HG03039 (cell line): ENCODE results near the gene UGT1A4.

Experiments
- ATAC-seq: cut with Tn5 transposase; IDR thresholded peaks from one replicate; pipeline ENCODE4 v1.9.1; 2021; ENCODE audit warnings: mild to moderate bottlenecking, moderate library complexity; ENCODE audit not compliant: unreplicated experiment

Gene UGT1A4

DNA sequence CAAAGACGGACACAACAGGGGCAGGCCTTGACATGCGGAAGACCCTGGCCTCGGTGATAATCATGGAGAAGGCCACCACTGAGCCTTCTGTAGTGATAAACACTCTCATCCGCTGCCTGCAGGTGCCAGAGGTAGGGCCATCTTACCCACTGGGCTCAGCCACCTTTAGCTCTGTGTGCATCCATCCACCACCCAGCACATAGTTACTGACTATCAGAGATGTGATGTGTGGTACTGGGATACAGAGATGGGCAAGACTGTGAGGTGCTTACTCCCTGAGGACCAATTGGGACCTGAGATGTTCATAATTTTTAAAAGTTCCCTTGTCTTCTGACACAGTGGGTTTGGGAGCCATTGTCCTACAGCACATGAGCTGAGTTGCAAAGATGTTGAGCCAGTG, 61.2 kb downstream of the UGT1A4 start:
- ATAC-seq = no peak

DNA sequence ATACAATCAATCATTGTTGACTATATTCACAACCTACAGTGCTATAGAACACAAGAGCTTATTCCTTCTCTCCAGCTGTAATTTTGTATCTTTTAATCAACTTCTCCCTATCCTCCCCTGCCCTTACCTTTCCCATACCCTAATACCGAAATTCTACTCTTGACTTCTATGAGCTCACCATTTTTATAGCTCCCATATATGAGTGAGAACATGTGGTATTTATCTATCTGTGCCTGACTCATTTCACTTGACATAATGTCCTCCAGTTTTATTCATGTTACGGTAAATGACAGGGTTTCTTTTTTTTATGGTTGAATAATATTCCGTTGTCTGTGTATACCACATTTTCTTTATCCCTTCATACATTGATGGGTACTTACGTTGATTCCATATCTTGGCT, 62.2 kb downstream of the UGT1A4 start:
- ATAC-seq = no peak

DNA sequence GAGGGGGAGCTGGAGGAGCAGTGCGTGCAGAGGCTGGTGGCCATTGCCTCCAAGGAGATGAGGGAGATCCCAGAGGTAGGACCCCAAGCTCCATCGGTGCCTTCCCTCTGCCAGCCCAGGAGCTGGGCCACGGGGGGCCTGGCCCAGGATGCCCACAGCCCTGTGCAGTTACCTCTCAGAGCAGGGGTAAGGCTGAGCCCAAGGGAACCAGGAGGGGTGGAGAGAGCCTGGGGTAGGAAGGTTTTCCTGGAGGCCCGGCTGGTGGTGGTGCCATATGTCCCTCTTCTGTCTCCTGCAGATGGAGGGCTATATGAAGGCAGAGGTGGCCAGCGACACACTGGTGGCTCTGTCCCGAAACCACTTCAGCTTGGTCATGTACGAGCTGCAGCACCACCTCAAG, 71.0 kb downstream of the UGT1A4 start:
- ATAC-seq = no peak

DNA sequence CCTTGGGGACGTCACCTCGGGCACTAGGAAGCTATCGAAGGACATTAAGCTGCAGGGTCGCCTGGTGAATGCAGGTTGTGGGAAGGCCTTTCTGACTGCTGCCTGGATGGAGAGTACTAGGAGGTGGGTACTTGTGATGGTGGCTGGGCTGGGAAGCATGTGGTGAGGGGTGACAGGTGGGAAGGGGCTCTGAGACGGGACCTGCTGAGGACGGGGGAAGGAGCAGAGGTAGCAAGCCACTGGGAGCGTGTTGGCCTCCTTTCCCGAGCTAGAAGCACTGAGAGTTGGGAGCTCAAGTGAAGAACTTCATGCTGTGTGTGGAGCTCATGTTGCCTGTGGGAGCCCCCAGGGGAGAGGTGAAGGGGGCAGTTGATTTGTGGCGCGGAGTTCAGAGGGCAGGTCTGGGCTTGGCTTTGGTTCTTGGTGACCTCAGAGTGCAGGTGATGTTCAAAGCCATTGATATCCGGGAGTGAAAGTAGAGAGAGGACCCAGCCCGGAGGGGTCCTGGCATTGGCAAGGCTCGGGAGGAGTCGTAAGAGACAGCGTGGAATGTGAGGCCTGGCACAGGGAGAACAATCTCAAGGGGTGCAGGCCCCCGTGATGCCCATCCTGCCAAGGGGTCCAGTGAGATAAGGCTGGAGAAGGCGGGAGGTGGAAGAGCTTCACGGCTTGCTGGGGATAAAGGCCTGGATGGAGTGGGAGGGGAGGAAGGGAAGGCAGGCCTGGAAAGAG, 72.8 kb downstream of the UGT1A4 start:
- no peak for ATAC-seq

DNA sequence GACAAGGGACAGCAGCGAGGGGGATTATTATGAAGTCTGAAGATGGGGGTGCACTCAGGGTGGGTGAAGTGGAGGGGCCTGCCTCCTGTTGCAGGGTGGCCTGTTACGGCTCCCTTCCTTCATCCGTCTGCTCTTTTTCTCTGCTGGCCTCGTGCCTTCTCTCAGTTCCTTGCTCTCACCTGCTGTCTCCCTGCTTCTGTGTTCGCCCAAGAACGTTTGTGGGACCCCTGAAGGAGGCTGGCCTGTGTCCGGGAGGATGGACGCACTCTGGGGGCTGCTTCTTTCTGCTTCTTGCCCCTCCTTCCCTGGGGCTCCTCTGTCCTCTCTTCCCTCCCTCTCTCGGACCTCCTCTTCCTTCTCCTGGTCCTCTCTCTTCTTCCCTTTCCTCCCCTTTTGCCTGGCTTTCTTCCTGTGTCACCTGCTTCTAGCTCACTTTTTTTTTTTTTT, 73.4 kb downstream of the UGT1A4 start:
- no peak for ATAC-seq

DNA sequence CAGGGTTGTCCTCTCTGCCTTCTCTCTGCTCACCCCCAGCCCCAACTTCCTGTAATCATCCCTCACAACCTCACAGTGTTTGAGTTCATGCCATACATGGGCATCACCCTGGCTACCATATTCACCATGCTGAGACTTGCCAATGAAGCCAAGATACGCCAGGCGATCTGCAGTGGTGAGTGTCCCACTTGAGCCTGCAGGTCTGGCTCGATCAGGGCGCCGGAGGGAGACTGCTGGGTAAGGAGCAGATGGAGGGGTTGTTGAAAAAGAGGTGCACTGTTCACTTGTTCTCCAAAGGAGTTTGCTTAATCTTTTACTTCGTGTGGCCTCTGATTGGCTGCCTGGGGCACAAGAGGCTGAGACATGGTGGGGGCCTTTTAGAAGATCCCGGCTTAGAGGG, 74.2 kb downstream of the UGT1A4 start:
- ATAC-seq = no peak

DNA sequence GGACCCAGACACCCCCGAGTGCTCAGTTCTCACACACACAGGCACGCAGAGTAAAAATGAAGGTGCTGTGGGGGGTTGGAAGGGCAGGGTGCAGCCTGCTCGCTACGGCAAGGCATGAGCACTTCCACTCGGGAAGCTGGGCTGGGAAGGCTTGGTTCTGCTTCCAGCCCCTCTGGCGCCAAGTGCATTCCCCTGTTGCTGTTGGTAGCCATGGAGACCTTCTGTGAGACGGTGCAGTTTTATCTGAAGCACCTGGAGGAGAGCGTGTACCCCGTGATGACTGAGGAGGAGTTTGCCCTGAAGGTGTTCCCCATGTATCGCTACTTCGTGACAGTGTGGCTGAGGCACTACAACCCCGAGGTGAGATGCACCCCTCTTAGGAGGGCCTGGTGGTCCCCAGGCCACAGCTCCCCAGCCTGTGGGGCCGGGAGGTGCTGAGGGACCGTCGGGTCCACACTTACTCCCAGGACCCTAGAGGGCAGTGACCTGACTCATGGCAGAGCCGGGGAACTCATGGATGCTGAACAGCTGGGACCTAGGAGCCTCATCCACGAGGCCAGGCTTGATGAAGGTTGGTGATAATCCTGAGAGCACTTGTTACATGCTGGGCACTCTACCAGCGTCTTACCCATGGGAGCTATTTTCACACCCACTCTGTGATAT, 75.1 kb downstream of the UGT1A4 start:
- no peak for ATAC-seq

DNA sequence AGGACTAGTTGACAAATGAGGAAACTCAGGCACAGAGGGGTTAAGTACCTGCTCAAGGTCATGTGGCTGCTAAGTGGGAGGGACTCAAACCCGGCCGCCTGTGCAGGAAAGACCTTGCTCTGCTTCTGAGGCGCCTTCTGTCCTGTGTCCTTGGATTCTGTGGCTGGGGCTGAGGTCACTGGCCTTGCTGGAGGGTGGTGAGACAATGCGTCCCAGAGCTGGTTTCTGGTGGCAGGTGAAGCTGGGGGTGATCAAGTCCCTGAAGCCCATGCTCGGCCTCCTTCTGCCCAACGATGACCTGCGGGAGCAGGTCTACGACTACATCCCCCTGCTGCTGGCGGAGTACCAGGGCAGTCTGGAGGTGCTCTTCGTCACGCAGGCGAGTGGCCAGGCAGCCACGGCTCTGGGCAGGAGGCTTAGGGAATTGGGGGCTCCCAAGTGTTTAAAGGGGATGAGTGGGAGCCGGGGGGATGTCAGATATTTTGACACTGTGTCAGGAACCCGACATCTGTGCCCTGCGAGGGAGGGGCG, 75.7 kb downstream of the UGT1A4 start:
- ATAC-seq = no peak

DNA sequence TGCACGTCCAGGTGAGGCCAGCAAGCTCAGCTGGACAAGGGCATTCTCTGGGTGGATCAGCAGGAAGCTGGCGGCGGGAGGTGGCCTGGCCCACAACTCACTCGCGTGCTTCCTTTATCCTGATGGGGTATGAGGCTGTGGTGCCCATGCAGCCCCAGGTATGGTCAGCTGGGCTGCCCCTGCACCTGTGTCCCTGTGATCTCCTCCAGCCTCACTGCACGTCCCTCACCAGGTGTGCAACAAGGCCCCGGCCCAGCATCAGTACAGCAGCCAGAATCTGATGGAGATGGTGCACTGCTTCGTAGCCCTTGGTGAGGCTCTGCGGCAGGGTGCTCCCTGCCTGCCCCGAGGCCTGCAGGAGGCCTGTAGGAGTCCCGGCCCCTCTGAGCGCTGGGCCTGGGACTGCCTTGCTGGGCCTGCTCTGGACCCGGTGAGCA, 77.2 kb downstream of the UGT1A4 start:
- no peak for ATAC-seq

DNA sequence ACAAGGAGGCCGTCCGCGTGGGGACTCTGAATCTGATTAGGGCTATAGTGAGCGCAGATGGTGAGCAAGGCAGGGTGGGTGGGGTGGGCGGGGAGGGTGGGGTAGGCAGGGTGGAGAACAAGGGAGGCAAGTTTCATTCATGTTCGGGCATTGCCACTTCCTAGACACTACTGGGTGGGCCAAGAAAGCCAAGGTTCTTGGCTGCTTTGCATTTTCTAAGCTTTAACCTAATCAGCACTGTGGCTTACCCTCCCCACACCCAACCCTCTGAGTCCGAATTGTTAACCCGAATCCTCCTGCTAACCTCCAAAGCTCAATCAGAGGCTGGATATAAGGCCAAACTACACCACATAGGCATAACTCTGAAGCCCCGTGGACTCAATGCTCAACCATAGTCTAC, 77.7 kb downstream of the UGT1A4 start:
- no peak for ATAC-seq

DNA sequence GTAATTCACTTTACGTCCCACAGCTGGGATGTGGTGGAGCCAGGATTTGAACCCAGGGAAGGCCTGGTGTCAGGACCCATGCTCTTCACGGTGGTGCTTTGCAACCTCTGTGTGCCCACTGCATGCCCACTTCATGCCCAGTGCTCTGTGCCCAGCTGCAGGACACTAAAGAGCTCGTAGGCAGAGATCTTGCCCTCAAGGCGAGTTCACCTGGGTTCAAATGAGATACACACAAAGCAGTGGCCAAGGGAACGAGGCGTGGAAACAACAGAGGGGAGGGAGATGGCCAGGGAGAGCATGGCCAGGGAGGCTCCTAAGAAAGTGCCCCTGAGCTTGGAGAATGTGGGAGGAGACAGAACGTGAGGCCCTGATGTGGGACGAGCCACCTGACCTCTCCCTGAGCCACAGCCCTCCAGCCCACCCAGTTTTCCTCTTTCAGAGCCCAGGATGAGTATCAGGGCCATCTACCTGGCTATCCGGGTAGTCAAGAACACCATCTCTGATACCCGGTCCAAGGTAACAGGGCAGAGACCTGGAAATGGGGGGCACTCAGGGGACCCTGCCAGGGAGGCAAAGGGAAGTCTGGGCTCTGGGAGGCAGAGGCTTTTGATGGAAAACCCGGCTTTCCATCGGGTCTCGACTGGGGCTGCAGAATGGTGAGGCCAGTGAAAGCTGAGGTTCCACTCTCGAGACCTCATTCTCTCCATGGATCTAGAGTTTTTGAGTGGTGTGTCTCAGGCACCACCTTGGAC, 80.0 kb downstream of the UGT1A4 start:
- ATAC-seq = no peak

DNA sequence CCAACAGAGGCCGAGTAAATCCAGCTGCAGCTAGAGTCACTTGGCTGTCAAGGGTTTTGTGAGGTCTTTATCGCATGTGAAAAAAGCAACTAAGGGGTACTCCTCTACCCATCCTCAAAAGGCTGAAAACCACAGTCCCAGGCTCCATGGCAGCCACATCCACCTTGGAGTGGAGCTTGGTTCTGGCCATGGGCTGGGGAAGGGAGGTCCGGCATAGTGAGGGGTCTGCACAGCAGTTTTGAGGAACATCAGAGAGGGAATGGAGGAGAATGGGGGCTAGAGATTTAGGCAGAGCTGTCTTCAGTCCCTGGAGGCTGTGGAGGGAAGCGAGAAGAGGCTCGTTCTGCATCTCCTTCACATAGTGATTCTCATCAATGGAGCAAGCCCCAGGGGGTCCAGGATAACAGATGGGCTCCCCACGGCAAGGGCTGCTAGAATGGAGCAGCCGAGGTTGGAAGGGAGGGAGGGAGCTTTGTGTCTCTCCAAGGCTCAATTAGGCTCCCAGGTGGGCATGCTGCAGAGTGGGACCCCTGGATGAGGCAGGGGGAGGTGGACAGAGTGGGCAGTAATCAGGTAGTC, 80.6 kb downstream of the UGT1A4 start:
- ATAC-seq = no peak

DNA sequence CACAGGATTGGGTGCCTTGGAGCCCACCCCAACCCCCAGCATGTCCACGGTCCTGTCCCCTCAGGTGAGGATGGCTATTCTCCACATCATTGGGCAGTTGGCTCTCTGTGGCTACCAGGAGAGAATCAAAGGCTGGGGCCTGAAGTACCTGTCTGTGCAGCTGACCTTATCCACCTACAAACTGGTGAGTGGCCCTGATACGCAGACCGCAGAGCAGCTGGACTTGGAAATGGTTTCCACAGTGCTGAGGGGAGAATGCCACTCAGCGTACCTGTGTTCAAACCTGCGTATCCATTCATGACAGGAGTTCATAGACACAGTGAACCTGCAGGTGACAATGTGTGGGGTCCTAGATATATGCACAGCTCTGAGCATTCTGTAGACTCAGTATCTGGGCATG, 81.2 kb downstream of the UGT1A4 start:
- no peak for ATAC-seq

DNA sequence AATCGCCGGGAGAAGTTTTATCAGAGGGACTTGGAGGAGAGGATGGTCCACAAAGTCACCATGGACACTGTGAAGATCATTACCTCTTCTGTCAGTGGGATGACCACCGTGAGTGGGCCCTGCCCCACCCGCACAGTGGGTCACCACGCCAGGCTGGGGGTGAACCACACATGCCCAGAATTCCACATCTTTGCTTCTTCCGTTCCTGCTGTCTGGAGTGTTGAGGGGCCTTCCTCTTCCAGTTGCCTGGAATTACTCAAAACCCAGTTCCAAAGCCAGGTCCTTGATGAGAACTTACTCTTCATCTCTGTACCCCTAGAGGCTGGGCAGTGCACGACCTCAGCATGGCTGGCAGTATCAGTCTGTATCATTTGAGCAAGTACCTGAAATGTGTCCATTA, 81.7 kb downstream of the UGT1A4 start:
- no peak for ATAC-seq

DNA sequence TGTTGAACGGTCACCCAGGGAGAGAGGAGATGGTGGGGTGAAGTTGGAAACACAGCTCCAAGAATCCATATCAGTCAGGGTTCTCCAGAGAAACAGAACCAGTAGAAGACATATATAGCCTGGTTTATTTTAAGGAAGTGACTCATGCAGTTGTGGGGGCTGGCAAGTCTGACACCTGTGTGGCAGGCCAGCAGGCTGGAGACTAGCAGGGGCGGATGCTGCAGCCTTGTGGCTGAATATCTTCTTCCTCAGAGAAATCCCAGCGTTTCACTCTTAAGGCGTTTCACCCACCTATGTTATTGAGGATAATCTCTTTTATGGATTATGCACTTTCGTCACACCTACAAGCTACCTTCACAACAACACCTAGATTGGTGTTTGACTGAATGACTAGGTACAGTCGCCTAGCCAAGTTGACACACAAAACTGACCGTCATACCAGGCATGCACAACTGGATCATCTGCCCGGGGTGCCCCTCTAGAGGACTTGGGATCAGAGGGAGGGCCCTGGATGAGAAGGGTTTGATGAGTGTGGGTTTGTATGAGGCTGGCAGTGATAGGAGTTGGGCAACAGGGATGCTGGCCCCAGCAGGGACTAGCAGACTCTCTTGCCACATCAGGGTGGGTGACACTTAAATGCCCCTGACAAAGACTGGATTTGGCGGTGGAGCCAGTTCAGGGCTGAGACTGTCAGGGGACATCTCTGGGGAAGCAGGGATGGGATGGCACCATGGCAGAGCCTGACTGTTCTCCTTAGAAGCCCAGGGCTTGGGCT, 83.0 kb downstream of the UGT1A4 start:
- ATAC-seq = no peak

DNA sequence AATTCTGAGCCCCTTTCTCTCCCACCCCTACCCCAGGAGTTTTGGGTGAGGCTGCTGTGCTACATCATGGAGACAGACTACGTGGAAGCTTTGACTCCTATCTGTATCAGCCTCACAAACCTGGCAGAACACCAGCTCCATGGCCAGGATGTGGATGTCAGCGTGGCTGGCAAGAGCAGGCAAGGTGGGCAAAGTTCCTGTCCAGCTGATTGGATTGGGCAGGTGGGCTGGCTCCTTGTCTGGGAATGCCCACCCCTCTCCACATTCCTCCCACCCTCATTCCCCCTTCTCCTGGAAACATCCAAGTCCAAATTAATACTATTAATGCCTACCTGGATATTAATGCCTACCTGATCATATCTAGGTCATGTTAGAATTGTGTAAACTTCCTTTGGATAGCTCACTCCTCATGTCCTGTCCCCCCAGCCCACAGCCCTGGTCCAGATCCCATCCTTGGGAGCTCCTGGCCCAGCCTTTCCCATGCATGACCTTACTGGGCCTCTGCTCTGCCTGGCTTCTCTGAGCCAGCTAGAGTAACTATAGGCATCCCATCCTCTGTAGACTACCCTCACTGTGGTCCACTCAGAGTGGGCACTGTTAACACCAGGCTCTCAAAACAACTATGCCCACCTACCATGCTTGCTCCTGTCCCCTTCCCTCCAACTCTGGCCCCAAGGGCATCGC, 83.7 kb downstream of the UGT1A4 start:
- ATAC-seq = no peak

DNA sequence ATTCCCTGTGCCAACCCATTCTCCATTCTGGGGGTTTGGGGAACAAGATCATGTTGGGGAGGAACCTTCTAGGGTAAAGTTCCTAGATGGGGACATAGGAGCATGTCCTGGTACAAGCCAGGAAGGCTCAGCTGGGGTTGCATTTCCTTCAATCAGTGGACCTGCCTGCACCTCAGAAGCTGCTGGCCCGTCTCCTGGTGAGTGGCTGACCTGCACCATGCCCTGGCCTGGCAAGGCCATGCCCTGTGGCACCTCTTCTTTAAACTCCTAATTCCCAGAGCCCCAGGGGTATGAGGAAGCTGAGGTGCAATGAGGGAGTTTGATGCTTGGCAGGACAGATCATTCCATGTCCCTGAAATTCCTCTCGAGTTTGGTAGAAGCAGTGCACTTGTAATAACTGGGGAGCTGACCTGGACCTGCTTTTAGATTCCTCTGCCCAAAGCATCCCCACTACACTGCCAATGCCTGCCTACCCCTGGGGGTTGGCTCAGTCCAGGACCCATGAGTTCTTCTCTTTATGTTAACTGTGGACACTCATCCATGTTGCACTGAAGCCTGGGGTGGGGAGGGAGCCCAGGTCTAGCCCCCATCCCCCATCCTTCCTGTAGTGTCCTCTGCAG, 84.9 kb downstream of the UGT1A4 start:
- ATAC-seq = no peak

DNA sequence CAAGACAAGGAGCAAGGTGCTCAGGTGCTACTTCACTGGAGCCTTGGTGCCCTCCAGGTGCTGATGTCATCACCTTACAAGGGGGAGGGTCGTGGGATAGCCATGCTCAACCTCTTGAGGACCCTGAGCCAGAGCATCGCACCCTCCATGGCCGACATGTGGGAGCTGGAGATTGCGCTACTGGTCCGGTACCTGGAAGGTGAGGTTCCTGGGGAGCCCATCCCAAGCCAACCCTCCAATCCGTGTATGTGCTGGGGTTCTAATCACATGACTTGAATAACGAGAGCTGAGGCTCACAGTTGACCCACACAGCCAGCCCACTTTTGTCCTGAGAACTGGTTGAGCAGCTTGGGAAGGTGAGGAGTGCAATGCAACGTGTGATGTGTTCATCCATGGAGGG, 85.5 kb downstream of the UGT1A4 start:
- ATAC-seq = no peak

DNA sequence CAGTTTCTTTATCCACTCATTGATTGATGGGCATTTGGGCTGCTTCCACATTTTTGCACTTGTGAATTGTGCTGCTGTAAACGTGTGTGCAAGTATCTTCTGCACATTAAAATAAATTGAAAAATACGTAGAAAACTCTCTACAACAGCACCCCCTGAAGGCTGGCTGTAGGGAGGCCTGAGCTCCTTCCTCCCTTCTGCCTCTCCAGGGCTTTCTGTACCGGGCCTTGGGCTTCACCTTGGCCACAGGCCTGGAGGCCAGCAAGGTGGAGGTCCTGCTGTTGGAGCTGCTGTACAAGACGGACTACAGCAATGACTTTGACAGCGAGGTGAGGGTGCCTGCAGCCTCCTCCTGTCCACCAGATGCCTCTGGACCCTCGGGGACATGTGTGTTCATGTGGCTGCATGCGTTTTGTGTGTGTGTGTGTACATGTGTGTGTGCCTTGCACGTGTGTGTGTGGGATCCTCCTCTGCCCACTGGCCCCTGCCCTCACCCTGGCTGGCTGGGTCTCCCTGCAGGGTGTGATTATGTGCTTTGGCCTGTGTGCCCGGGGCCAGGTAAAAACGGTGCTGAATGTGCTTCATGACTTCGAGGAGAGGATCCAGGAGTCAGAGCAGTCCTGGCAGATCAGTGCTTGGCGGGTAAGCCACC, 88.8 kb downstream of the UGT1A4 start:
- no peak for ATAC-seq
